NCI-H187 (cell line): ENCODE measurements around the gene TGFBR3.

Source experiments
- DNase-seq, 2 experiments: peaks; one replicate each; lab custom pipeline; 2025; lab: John Stamatoyannopoulos, UW

TGFBR3 gene

GRCh38 chr1:91635763-91636162, 250.2 kb downstream of the TGFBR3 start:
- no peak for DNase-seq

GRCh38 chr1:91633438-91633837, 252.5 kb downstream of the TGFBR3 start:
- no peak for DNase-seq

- DNase-seq: no peak
These were observed 254.1 kb downstream of the TGFBR3 start for GRCh38 chr1:91631718-91632330.

GRCh38 chr1:91630803-91631202, 255.1 kb downstream of the TGFBR3 start:
- no peak for DNase-seq
